OCI-LY7 (cell line): ENCODE results near the gene KDM8.

ENCODE experiments used
- EZH2phosphoT487 ChIP-seq: fragments of 200-600 bp; sonication (generic); IDR thresholded peaks from 2 replicates; pipeline ENCODE4 v1.6.1; 2018; ENCODE audit warnings: low read depth, borderline replicate concordance, mild to moderate bottlenecking, mixed run types, antibody characterized with exemption, low read length, moderate library complexity, mixed read lengths
- TF ChIP-seq, protein P1 (sequence below): fragments of 200-600 bp; sonication (generic); conservative IDR thresholded peaks from 2 replicates; pipeline ENCODE4 v1.5.1; 2014; ENCODE audit warnings: mild to moderate bottlenecking, antibody characterized with exemption, low read length, moderate library complexity, mixed read lengths

DNA sequence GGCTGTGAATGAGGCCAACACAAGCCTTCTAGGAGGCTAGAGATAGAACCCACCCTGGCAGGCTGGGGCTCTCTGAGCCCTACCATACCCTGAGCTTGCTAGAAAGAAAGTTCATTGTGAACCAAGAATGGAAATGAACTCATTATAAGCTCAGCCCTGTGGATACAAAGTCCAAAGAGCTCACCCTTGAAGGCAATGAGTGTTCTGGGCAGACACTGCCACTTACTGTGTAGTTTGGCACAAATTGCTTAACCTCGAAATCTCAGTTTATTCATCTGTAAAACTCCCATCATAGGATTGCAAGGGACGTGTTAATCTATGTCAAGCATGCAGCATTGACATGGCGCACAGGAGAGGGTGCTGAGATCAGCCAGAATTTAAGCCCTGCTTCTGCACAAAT is 5.5 kb downstream of the KDM8 start:
- TF ChIP-seq, protein P1, sequence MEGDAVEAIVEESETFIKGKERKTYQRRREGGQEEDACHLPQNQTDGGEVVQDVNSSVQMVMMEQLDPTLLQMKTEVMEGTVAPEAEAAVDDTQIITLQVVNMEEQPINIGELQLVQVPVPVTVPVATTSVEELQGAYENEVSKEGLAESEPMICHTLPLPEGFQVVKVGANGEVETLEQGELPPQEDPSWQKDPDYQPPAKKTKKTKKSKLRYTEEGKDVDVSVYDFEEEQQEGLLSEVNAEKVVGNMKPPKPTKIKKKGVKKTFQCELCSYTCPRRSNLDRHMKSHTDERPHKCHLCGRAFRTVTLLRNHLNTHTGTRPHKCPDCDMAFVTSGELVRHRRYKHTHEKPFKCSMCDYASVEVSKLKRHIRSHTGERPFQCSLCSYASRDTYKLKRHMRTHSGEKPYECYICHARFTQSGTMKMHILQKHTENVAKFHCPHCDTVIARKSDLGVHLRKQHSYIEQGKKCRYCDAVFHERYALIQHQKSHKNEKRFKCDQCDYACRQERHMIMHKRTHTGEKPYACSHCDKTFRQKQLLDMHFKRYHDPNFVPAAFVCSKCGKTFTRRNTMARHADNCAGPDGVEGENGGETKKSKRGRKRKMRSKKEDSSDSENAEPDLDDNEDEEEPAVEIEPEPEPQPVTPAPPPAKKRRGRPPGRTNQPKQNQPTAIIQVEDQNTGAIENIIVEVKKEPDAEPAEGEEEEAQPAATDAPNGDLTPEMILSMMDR = no peak
- TF ChIP-seq EZH2phosphoT487 = no peak
